Thyroid gland (tissue), 4 donors: ENCODE results near the gene HTR2A. TPM values are rescaled to one million over a fixed set of nuclear protein-coding genes. Genes with fewer than 3 reads are reported as not detected.

Experiments used
- DNase-seq, 2 donors: peaks; one replicate each; pipeline ENCODE4 v3.0.0-alpha.2; 2019
- H3K27ac ChIP-seq, 3 donors: fragments of 200-600 bp; sonication (generic); 1 replicate in 2 of 3; 2 replicates in 1 of 3; pipeline ENCODE4 v1.5.1; 2016 to 2019; ENCODE audit warnings: mild to moderate bottlenecking in 1 of 3, moderate library complexity in 1 of 3
- H3K27me3 ChIP-seq: fragments of 200-600 bp; sonication (generic); one replicate; pipeline ENCODE4 v1.5.1; 2019
- H3K36me3 ChIP-seq, 2 donors: fragments of 200-600 bp; sonication (generic); one replicate each; pipeline ENCODE4 v1.5.1; 2016 to 2019
- H3K4me1 ChIP-seq, 2 donors: fragments of 200-600 bp; sonication (generic); one replicate each; pipeline ENCODE4 v1.5.1; 2017 to 2019
- H3K4me3 ChIP-seq, 3 donors: fragments of 200-600 bp; sonication (generic); replicated peaks in 1 of 3; 1 replicate in 2 of 3; 2 replicates in 1 of 3; pipeline ENCODE4 v1.5.1; 2016; ENCODE audit warnings: mild to moderate bottlenecking in 1 of 3
- H3K9me3 ChIP-seq: fragments of 200-600 bp; sonication (generic); one replicate; pipeline ENCODE4 v1.5.1; 2017
- CTCF ChIP-seq, 6 experiments: fragments of 200-600 bp in 3 of 6; fragments of 450-650 bp in 3 of 6; sonication (generic) in 3 of 6; IDR thresholded peaks; one replicate each; pipeline ENCODE4 v1.5.1; 2016 to 2019; ENCODE audit warnings: antibody characterized with exemption in 6 of 6, mild to moderate bottlenecking in 2 of 6, inconsistent platforms in 1 of 6, moderate library complexity in 1 of 6
- POLR2A ChIP-seq, 2 donors: fragments of 450-650 bp; IDR thresholded peaks; one replicate each; pipeline ENCODE4 v1.6.1; 2017; ENCODE audit warnings: antibody characterized with exemption in 2 of 2, mild to moderate bottlenecking in 2 of 2, moderate library complexity in 1 of 2
- WGBS, 2 donors: methylation state at CpG; one replicate each; pipeline ENCODE4 v1.1.5; 2017; 5-methylcytosine and 5-hydroxymethylcytosine counted together
- intact Hi-C: fragments of 100-400 bp; cut with DNase I; formaldehyde crosslinking; loops from one replicate; pipeline ENCODE4 v1.15.1; 2023
- total RNA-seq, 4 donors: library from RNA; depleted of rRNA; stranded (reverse); fragments of >200 nt; gene quantifications; one replicate each; pipeline ENCODE4 v1.2.3, GENCODE V29; 2016

The HTR2A gene
- total RNA-seq, 4 donors from 2014 or later = 0.22 TPM; not detected in 3

DNA sequence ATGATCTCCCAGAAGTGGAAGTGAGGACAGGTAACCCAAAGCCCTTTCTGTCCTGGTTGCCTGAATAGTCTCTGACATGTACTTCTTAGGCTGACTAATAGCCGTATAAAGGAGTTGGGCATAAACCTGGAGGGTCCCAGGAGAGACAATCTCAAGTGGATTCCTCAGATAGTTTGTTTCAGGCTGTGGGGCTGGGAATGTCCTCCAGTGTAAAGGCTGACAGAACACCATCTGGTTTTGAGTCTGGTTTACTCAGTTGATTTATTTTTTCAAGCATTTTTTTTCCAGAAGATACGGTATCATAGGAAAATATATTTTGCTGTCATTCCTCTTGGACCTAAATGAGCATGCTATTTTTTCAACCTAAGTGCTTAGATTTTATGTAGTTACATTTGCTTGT, 15.2 kb downstream of the HTR2A start:
- DNase-seq = no peak
- WGBS, 2 donors = 8 to 14% methylated on average over 2 of the region's 2 CpGs
- no peak overlapping the region for H3K4me3 ChIP-seq
- no peaks in the 10 kb centered on the region for H3K36me3 ChIP-seq
- TF ChIP-seq CTCF (IDR thresholded peaks at IDR 0.05) (no peak), POLR2A (IDR thresholded peaks at IDR 0.05) (no peak)
- H3K27ac ChIP-seq = no peak overlapping the region
- H3K4me1 ChIP-seq = no peaks in the 10 kb centered on the region
- intact Hi-C loops = no loop called here
- H3K9me3 ChIP-seq = no peaks in the 10 kb centered on the region
- H3K27me3 ChIP-seq = no peaks in the 10 kb centered on the region

DNA sequence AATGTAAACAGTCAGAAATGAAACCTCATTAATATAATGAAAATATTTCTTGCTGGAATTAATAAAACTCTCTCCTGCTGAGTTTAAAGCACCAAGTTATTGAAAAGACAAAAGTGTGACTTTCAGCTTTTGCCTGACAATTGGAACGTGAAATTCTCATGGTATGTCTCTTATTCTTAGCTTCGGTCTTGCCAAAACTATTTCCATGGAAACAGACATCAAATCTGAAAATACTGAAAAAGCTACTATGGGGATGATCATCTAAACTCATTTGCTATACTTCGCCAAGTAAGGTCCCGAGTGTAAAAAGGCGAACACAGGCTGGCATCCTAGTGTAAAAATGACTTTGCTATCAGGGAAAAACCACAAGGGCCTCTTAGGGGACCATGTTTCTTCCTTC, 22.8 kb downstream of the HTR2A start:
- TF ChIP-seq CTCF (IDR thresholded peaks at IDR 0.05) (no peak), POLR2A (IDR thresholded peaks at IDR 0.05) (no peak)
- no peak overlapping the region for H3K4me3 ChIP-seq
- no peak overlapping the region for H3K27ac ChIP-seq
- no peaks in the 10 kb centered on the region for H3K9me3 ChIP-seq
- 72 to 82% methylated on average over 5 of the region's 5 CpGs for WGBS, 2 donors
- H3K36me3 ChIP-seq = no peaks in the 10 kb centered on the region
- no peaks in the 10 kb centered on the region for H3K4me1 ChIP-seq
- no peaks in the 10 kb centered on the region for H3K27me3 ChIP-seq
- intact Hi-C loops = no loop called here
- DNase-seq = no peak

DNA sequence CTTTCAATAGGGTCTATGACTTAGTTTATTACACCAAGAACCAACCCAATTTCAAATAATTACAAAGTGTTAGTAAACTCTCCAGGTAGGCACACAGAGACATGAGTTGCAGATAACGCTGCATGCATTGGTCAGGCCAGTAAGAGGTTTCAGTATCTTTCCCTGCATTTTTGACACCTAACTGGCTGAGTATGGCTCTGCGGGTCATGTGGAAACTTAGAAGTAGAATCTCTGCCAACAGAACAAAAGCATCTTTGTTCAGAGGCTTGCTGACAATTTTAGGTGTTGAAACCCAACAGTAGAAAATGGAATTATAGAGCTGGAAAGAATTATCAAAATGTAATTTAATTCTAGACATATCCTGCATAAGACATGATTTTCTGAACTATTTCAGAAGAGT, 25.3 kb downstream of the HTR2A start:
- Histone ChIP-seq H3K27ac (no peak overlapping the region), H3K4me1 (no peaks in the 10 kb centered on the region), H3K27me3 (no peaks in the 10 kb centered on the region), H3K4me3 (no peak overlapping the region), H3K36me3 (no peaks in the 10 kb centered on the region), H3K9me3 (no peaks in the 10 kb centered on the region)
- intact Hi-C loops = no loop called here
- TF ChIP-seq POLR2A (IDR thresholded peaks at IDR 0.05) = no peak
- no peak for TF ChIP-seq CTCF (IDR thresholded peaks at IDR 0.05)
- 68 to 72% methylated on average over 2 of the region's 2 CpGs for WGBS, 2 donors
- no peak for DNase-seq

- TF ChIP-seq POLR2A (IDR thresholded peaks at IDR 0.05) (no peak), CTCF (IDR thresholded peaks at IDR 0.05) (no peak)
- H3K4me1 ChIP-seq = peaks cover 0 to 9% of the 10 kb centered on the region in 2 donors
- no peaks in the 10 kb centered on the region for H3K9me3 ChIP-seq
- no peaks in the 10 kb centered on the region for H3K27me3 ChIP-seq
- WGBS, 2 donors = 82 to 86% methylated on average over 2 of the region's 2 CpGs
- H3K27ac ChIP-seq = no peak overlapping the region
- intact Hi-C loops = no loop called here
- H3K4me3 ChIP-seq = no peak overlapping the region
- H3K36me3 ChIP-seq = no peaks in the 10 kb centered on the region
- DNase-seq = no peak
Observed at GRCh38 chr13:46868091-46868490, 28.8 kb downstream of the HTR2A start.

DNA sequence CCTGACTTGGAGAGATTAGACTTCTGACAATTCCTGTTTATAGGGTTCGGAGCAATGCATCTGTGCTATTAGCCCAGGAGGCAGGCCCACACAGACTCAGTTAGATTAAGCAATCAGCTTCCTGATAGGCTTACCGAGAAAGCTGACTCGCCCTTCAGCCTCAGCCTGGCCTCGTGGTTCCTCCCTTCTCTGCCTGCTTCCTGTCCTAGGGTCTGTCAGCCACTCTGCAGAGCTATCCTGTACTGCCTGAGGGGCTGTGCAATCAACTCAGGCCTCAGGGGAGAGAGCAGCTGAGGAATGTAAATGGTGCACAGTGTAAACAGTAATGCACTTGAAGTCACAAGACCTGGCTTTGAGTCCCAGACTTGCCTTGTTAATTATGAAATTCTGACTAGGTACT, 30.7 kb downstream of the HTR2A start:
- intact Hi-C loops = no loop called here
- 17 to 22% methylated on average over 4 of the region's 4 CpGs for whole genome bisulfite sequencing, 2 donors
- Histone ChIP-seq H3K4me3 (no peak overlapping the region), H3K9me3 (no peaks in the 10 kb centered on the region), H3K4me1 (peaks cover 0 to 9% of the 10 kb centered on the region in 2 donors), H3K27me3 (no peaks in the 10 kb centered on the region), H3K27ac (peak overlapping the region in 2 of 3 donors; percentile 6 to 47), H3K36me3 (no peaks in the 10 kb centered on the region)
- DNase-seq = peak; percentile 64 to 67
- TF ChIP-seq CTCF (IDR thresholded peaks at IDR 0.05) = no peak
- TF ChIP-seq POLR2A (IDR thresholded peaks at IDR 0.05) = peak in 1 of 2 donors; percentile 11
